CD4-positive, alpha-beta T cell treated with Interferon gamma for 1 hour (primary cell): Measurements from ENCODE around the gene KRTCAP2.

ENCODE experiments used
- DNase-seq: peaks from one replicate; pipeline ENCODE4 v3.0.0-alpha.2; 2020

Gene KRTCAP2

GRCh38 chr1:155130272-155131006 lies 42.7 kb downstream of the KRTCAP2 start:
- no peak for DNase-seq

GRCh38 chr1:155128755-155129473 lies 44.2 kb downstream of the KRTCAP2 start:
- no peak for DNase-seq

- DNase-seq, result no peak
Measured at GRCh38 chr1:155127967-155128754, 44.9 kb downstream of the KRTCAP2 start.

- DNase-seq, result peak; percentile 25
Measured at GRCh38 chr1:155127105-155127966, 45.8 kb downstream of the KRTCAP2 start, which contains the start of gene EFNA1. Gene EFNA1, plus strand, starts transcription at chr1:155127876. Its CDS starts 102 bp downstream, at chr1:155127978.

GRCh38 chr1:155126556-155127104 lies 46.5 kb downstream of the KRTCAP2 start:
- DNase-seq, result peak; percentile 19

- DNase-seq, result no peak
Measured at GRCh38 chr1:155125946-155126555, 47.1 kb downstream of the KRTCAP2 start.

- DNase-seq, result no peak
Measured at GRCh38 chr1:155125511-155125945, 47.6 kb downstream of the KRTCAP2 start.

GRCh38 chr1:155124503-155125463 lies 48.3 kb downstream of the KRTCAP2 start:
- no peak for DNase-seq

- DNase-seq, result no peak
Measured at GRCh38 chr1:155123801-155124200, 49.3 kb downstream of the KRTCAP2 start.

- no peak for DNase-seq
Measured at GRCh38 chr1:155122308-155122707, 50.8 kb downstream of the KRTCAP2 start.

- DNase-seq, result no peak
Measured at GRCh38 chr1:155121249-155121648, 51.9 kb downstream of the KRTCAP2 start.

GRCh38 chr1:155120253-155120652 lies 52.9 kb downstream of the KRTCAP2 start:
- DNase-seq, result no peak
